HG03378 (cell line): ENCODE results near the gene COL1A1.

Experiments
- ATAC-seq: cut with Tn5 transposase; IDR thresholded peaks from one replicate; pipeline ENCODE4 v1.9.1; 2021; ENCODE audit warnings: mild to moderate bottlenecking, moderate library complexity; ENCODE audit not compliant: unreplicated experiment

The COL1A1 gene

GRCh38 chr17:50187751-50188530 is 13.5 kb downstream of the COL1A1 start:
- no peak for ATAC-seq

GRCh38 chr17:50187394-50187725 is 14.1 kb downstream of the COL1A1 start:
- no peak for ATAC-seq

GRCh38 chr17:50186661-50187393 is 14.6 kb downstream of the COL1A1 start:
- ATAC-seq: no peak

- ATAC-seq: no peak
These were observed 15.6 kb downstream of the COL1A1 start for GRCh38 chr17:50185631-50186471.

- ATAC-seq: no peak
These were observed 16.6 kb downstream of the COL1A1 start for GRCh38 chr17:50184611-50185398.

- ATAC-seq: no peak
These were observed 17.4 kb downstream of the COL1A1 start for GRCh38 chr17:50184064-50184463.

GRCh38 chr17:50183421-50183994 is 17.9 kb downstream of the COL1A1 start:
- no peak for ATAC-seq

- ATAC-seq: no peak
These were observed 18.5 kb downstream of the COL1A1 start for GRCh38 chr17:50182783-50183420.

GRCh38 chr17:50181591-50182560 is 19.6 kb downstream of the COL1A1 start:
- no peak for ATAC-seq

GRCh38 chr17:50181144-50181543 is 20.3 kb downstream of the COL1A1 start:
- no peak for ATAC-seq

GRCh38 chr17:50180620-50181019 is 20.8 kb downstream of the COL1A1 start:
- ATAC-seq: no peak

GRCh38 chr17:50180111-50180510 is 21.3 kb downstream of the COL1A1 start:
- ATAC-seq: no peak

- ATAC-seq: no peak
These were observed 23.2 kb downstream of the COL1A1 start for GRCh38 chr17:50177983-50178834.

- ATAC-seq: no peak
These were observed 24.0 kb downstream of the COL1A1 start for GRCh38 chr17:50177476-50177875.

GRCh38 chr17:50176559-50177357 is 24.7 kb downstream of the COL1A1 start:
- ATAC-seq: no peak

GRCh38 chr17:50175035-50175807 is 26.2 kb downstream of the COL1A1 start:
- ATAC-seq: no peak
